K562 (cell line): ENCODE measurements around the gene ANKRD24. TPM values are rescaled to one million over a fixed set of nuclear protein-coding genes. Genes with fewer than 3 reads are reported as not detected.

Experiments used
- ARID2 ChIP-seq: fragments of 450-650 bp; IDR thresholded peaks from 2 replicates; pipeline ENCODE4 v1.6.1; 2017; ENCODE audit warnings: antibody characterized with exemption, mild to moderate bottlenecking
- CCAR2 ChIP-seq: fragments of 200-400 bp; formaldehyde crosslinking; IDR thresholded peaks from 2 replicates; pipeline ENCODE4 v1.6.1; 2017; ENCODE audit warnings: mild to moderate bottlenecking, low read depth, low read length
- CREB1 ChIP-seq, 2 experiments: sonication (generic) in 1 of 2; formaldehyde crosslinking in 1 of 2; IDR thresholded peaks; 2 replicates each; pipeline versions ENCODE4 v1.6.1 to v1.8.0; 2012 to 2022; ENCODE audit warnings: inconsistent platforms in 1 of 2, mild to moderate bottlenecking in 1 of 2, missing genetic modification reagents in 1 of 2, moderate library complexity in 1 of 2
- CREB3 ChIP-seq: fragments of 450-650 bp; conservative IDR thresholded peaks from 2 replicates; pipeline ENCODE4 v1.6.1; 2016; ENCODE audit warnings: missing genetic modification characterization, low read depth, mild to moderate bottlenecking, missing compliant biosample characterization, moderate library complexity
- DDX20 ChIP-seq: fragments of 450-650 bp; IDR thresholded peaks from 2 replicates; pipeline ENCODE4 v1.6.1; 2016; ENCODE audit warnings: missing genetic modification characterization, low read depth, mild to moderate bottlenecking, missing compliant biosample characterization, moderate library complexity
- HNRNPLL ChIP-seq: fragments of 200-400 bp; formaldehyde crosslinking; IDR thresholded peaks from 2 replicates; pipeline ENCODE4 v1.6.1; 2017; ENCODE audit warnings: low read length, low read depth, mild to moderate bottlenecking; ENCODE audit not compliant: poor library complexity, severe bottlenecking
- MYBL2 ChIP-seq, 2 experiments: fragments of 450-650 bp in 1 of 2; sonication (generic) in 1 of 2; formaldehyde crosslinking in 1 of 2; IDR thresholded peaks; 2 replicates each; pipeline versions ENCODE4 v1.6.1 to v1.8.1; 2017 to 2022; ENCODE audit warnings: borderline replicate concordance in 1 of 2, inconsistent platforms in 1 of 2, low read depth in 1 of 2, mild to moderate bottlenecking in 1 of 2, missing genetic modification reagents in 1 of 2, moderate library complexity in 1 of 2
- NBN ChIP-seq: fragments of 450-650 bp; IDR thresholded peaks from 2 replicates; pipeline ENCODE4 v1.6.1; 2016; ENCODE audit warnings: low read depth, mild to moderate bottlenecking
- SRSF1 ChIP-seq: fragments of 200-400 bp; formaldehyde crosslinking; IDR thresholded peaks from 2 replicates; pipeline ENCODE4 v1.6.1; 2017; ENCODE audit warnings: mild to moderate bottlenecking, low read depth, low read length, moderate library complexity
- SRSF7 ChIP-seq: fragments of 200-400 bp; formaldehyde crosslinking; optimal IDR thresholded peaks from 2 replicates; pipeline ENCODE3; 2017; ENCODE audit warnings: mild to moderate bottlenecking, low read depth, low read length
- TAF7 ChIP-seq: fragments of 450-650 bp; IDR thresholded peaks from 2 replicates; pipeline ENCODE4 v1.6.1; 2016; ENCODE audit warnings: missing genetic modification characterization, missing compliant biosample characterization
- ZBTB5 ChIP-seq: fragments of 450-650 bp; IDR thresholded peaks from 2 replicates; pipeline ENCODE4 v1.6.1; 2017; ENCODE audit warnings: antibody characterized with exemption
- ZNF263 ChIP-seq: sonication (generic); formaldehyde crosslinking; IDR thresholded peaks from 2 replicates; pipeline ENCODE4 v1.8.0; 2022; ENCODE audit warnings: mild to moderate bottlenecking, missing genetic modification reagents, borderline replicate concordance
- ZSCAN32 ChIP-seq: fragments of 450-650 bp; formaldehyde crosslinking; IDR thresholded peaks from 2 replicates; pipeline ENCODE4 v1.4.0; 2020; ENCODE audit warnings: mild to moderate bottlenecking, moderate library complexity
- polyA plus RNA-seq, 8 experiments: library from polyadenylated mRNA; depleted of rRNA in 4 of 8; stranded (reverse) in 5 of 8; unstranded in 3 of 8; fragments of >200 nt; fragmentation: Nextera tagmentation in 2 of 8; fragmentation: Illumina TruSeq in 1 of 8; extraction: Ambion mirVana in 2 of 8; extraction: Trizol in 1 of 8; gene quantifications; 2 replicates each; pipeline versions ENCODE4 v1.2.1 to v1.2.3, GENCODE V29; 2011 to 2014; ENCODE audit warnings: inconsistent platforms in 1 of 8, missing spikeins in 1 of 8
- total RNA-seq, 7 experiments: library from RNA; depleted of rRNA in 6 of 7; stranded (reverse); fragments of >200 nt in 6 of 7; fragmentation: Illumina TruSeq in 2 of 7; extraction: Trizol in 2 of 7; gene quantifications; 2 replicates each; pipeline versions ENCODE4 v1.2.1 to v1.2.3, GENCODE V29; 2011 to 2021; ENCODE audit warnings: low replicate concordance in 1 of 7
- TF ChIP-seq, protein P1 (sequence below): sonication (generic); formaldehyde crosslinking; IDR thresholded peaks from 2 replicates; pipeline ENCODE4 v1.8.0; 2022; ENCODE audit warnings: mild to moderate bottlenecking, missing genetic modification reagents
- TF ChIP-seq, protein P2 (sequence below): fragments of 450-650 bp; IDR thresholded peaks from 2 replicates; pipeline ENCODE4 v1.6.1; 2018; ENCODE audit warnings: mild to moderate bottlenecking, low read depth; ENCODE audit not compliant: partially characterized antibody

Gene ANKRD24
- total and polyA plus RNA-seq, 9 of the 15 experiments (the other 6 are each of a cell fraction or from before 2014, with no cell fraction given), result 0.07 to 0.12 (median 0.09) TPM; not detected in 5

DNA sequence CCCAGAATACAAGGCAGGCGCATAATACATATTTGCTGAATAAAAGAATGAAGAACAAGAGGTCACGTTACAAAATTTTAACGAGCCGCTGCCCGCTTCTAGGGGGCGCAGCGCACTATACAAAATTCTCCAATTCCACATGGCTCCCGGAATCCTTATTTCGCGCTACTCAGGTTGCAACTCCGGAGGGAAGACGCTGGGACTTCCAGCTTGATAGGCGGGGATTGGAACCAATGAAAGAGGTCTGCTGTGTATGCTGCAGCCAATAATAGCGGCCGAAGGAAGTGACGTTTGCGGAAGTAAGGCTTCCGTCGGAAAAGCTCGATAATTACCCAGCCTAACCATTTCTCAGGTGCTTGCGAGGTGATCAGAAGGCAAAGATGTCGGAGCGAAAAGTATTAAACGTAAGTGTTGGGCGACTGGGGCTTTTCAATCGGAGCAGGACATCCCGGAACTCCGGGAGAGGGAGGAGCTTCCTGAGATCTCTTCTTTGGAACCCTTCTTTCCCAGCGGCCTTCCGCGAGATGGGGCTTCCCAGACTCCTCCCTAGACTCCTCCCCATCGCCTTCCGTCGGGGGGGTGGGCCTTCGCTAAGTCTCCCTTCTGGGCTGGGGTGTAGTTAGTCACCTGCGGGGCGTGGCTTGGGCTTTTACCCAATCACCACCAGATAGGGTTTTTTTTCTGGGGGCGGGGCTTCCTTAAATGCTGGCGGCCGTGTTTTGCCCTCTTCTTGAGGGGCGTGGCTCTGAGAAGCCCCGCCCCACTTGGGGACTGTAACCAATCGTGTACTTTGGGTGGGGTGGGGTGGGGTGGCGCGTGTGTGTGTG is 64.5 kb downstream of the ANKRD24 start, which contains the start of gene YJU2 (continued):
- TF ChIP-seq ZNF263 (peak; percentile 95), NBN (peak; percentile 86), ZSCAN32 (CRISPR knock-in tag) (no peak), CCAR2 (no peak), ZBTB5 (no peak), SRSF1 (no peak), HNRNPLL (no peak), ARID2 (no peak), SRSF7 (no peak), MYBL2 (IDR thresholded peaks at IDR 0.05; ENCODE audit: low read depth) (no peak), MYBL2 (CRISPR knock-in tag; IDR thresholded peaks at IDR 0.05; ENCODE audit: borderline replicate concordance) (no peak), DDX20 (no peak), CREB1 (IDR thresholded peaks at IDR 0.05) (peak; percentile 90), CREB1 (CRISPR knock-in tag; IDR thresholded peaks at IDR 0.05) (peak; percentile 96), CREB3 (tag) (0 out of 2 replicates have a peak, but pooled peaks have one; percentile 38), TAF7 (tag) (peak; percentile 85)
- TF ChIP-seq, protein P1, sequence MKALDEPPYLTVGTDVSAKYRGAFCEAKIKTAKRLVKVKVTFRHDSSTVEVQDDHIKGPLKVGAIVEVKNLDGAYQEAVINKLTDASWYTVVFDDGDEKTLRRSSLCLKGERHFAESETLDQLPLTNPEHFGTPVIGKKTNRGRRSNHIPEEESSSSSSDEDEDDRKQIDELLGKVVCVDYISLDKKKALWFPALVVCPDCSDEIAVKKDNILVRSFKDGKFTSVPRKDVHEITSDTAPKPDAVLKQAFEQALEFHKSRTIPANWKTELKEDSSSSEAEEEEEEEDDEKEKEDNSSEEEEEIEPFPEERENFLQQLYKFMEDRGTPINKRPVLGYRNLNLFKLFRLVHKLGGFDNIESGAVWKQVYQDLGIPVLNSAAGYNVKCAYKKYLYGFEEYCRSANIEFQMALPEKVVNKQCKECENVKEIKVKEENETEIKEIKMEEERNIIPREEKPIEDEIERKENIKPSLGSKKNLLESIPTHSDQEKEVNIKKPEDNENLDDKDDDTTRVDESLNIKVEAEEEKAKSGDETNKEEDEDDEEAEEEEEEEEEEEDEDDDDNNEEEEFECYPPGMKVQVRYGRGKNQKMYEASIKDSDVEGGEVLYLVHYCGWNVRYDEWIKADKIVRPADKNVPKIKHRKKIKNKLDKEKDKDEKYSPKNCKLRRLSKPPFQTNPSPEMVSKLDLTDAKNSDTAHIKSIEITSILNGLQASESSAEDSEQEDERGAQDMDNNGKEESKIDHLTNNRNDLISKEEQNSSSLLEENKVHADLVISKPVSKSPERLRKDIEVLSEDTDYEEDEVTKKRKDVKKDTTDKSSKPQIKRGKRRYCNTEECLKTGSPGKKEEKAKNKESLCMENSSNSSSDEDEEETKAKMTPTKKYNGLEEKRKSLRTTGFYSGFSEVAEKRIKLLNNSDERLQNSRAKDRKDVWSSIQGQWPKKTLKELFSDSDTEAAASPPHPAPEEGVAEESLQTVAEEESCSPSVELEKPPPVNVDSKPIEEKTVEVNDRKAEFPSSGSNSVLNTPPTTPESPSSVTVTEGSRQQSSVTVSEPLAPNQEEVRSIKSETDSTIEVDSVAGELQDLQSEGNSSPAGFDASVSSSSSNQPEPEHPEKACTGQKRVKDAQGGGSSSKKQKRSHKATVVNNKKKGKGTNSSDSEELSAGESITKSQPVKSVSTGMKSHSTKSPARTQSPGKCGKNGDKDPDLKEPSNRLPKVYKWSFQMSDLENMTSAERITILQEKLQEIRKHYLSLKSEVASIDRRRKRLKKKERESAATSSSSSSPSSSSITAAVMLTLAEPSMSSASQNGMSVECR (CRISPR knock-in tag), result peak; percentile 54; the same call in 1 of the 2 replicates
- TF ChIP-seq, protein P2, sequence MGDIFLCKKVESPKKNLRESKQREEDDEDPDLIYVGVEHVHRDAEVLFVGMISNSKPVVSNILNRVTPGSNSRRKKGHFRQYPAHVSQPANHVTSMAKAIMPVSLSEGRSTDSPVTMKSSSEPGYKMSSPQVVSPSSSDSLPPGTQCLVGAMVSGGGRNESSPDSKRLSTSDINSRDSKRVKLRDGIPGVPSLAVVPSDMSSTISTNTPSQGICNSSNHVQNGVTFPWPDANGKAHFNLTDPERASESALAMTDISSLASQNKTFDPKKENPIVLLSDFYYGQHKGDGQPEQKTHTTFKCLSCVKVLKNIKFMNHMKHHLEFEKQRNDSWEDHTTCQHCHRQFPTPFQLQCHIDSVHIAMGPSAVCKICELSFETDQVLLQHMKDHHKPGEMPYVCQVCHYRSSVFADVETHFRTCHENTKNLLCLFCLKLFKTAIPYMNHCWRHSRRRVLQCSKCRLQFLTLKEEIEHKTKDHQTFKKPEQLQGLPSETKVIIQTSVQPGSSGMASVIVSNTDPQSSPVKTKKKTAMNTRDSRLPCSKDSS, result no peak
